ENCODE data around the gene TMEM225. TPM values are rescaled to one million over a fixed set of nuclear protein-coding genes. Genes with fewer than 3 reads are reported as not detected.

Gene TMEM225
- total RNA-seq, result not detected in 2 replicates

DNA sequence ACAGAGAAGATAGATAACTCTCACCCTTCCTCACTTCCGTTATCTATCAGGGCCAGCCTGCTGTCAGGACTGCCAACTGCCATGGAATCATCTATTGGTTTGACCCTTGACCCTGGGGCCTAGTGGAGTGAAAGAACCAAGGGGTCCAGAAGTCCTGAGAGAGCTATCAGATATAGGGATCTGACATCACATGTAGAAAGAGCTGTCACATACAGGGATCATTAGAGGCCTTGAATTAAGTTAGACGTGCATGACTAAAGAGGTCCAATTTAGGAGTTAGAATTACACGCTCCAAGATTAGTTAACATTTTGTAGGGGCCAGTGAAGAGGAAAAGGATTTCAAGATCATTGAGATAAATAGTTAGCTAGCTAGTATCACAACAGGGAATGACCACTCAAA is at the start of gene TMEM225:
TMEM225 (minus strand) TSS at position 101 of the 400 bp plus-strand sequence. CDS start 245 bp downstream, outside the sequence.

GRCh38 chr11:123901867-123902266 is 16.4 kb upstream of the TMEM225 start, which contains the start of gene OR8D4:
Gene OR8D4, plus strand, starts transcription at chr11:123902167. Its CDS starts 4,265 bp downstream, at chr11:123906432.

Other genes with a start within 250 kb of the TMEM225 start
- 0.18 and 0.19 TPM in 2 replicates for gene SCN3B, start 231.0 kb downstream of the TMEM225 start, total RNA-seq
- gene ZNF202, start 144.0 kb downstream of the TMEM225 start, total RNA-seq, result 9.0 and 10.4 TPM in 2 replicates
- gene OR6X1, start 131.2 kb downstream of the TMEM225 start, total RNA-seq, result not detected in 2 replicates
- 0.09 TPM in 1 of 2 replicates, not detected in the other for gene OR6M1, start 79.3 kb downstream of the TMEM225 start, total RNA-seq
- under 0.01 TPM in 1 of 2 replicates, not detected in the other for gene OR8D4, start 16.5 kb upstream of the TMEM225 start, total RNA-seq
- not detected in 2 replicates for gene OR4D5, start 53.9 kb upstream of the TMEM225 start, total RNA-seq
- not detected in 2 replicates for gene OR6T1, start 58.2 kb upstream of the TMEM225 start, total RNA-seq
- not detected in 2 replicates for gene OR10S1, start 92.1 kb upstream of the TMEM225 start, total RNA-seq
- not detected in 2 replicates for gene OR10G6, start 109.5 kb upstream of the TMEM225 start, total RNA-seq
- 0.09 TPM in 1 of 2 replicates, not detected in the other for gene OR10G4, start 127.3 kb upstream of the TMEM225 start, total RNA-seq
- not detected in 2 replicates for gene OR10G9, start 137.3 kb upstream of the TMEM225 start, total RNA-seq
- gene OR10G8, start 141.1 kb upstream of the TMEM225 start, total RNA-seq, result not detected in 2 replicates
- gene OR10G7, start 155.7 kb upstream of the TMEM225 start, total RNA-seq, result not detected in 2 replicates
- 6.1 and 8.3 TPM in 2 replicates for gene VWA5A, start 229.8 kb upstream of the TMEM225 start, total RNA-seq